Keratinocyte (primary cell): ENCODE measurements around the gene ADCY10.

Source experiments
- EZH2 ChIP-seq: IDR thresholded peaks from one replicate; pipeline ENCODE4 v1.6.1; 2012; ENCODE audit warnings: inconsistent platforms, mild to moderate bottlenecking, low read length, moderate library complexity
- TF ChIP-seq, protein P1 (sequence below), 3 experiments: IDR thresholded peaks in 1 of 3; conservative IDR thresholded peaks in 1 of 3; optimal IDR thresholded peaks in 1 of 3; 2 replicates in 2 of 3; 3 replicates in 1 of 3; pipeline versions ENCODE3 to v1.5.1; 2011; ENCODE audit warnings: low read length in 3 of 3, mild to moderate bottlenecking in 3 of 3, moderate library complexity in 2 of 3, control low read depth in 1 of 3, inconsistent platforms in 1 of 3; ENCODE audit not compliant: insufficient read depth in 2 of 3; ENCODE audit errors: extremely low read depth in 1 of 3

DNA sequence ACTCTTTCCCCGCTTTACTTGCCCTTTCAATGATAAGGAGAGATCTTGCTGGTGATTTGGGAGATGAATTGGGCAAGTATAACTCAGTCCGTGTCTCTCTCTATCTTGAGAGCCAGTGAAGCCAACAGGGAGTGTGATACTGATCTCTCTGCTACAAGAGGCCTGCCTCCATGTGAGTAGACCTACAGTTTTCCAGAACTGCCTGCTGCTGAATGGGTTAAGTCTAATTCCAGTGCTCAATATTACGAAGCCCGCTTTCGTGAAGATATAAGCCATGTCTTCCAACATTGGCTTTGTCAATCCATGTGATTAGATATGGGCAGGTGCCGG, 92.6 kb downstream of the ADCY10 start:
- TF ChIP-seq EZH2: no peak
- TF ChIP-seq, protein P1, sequence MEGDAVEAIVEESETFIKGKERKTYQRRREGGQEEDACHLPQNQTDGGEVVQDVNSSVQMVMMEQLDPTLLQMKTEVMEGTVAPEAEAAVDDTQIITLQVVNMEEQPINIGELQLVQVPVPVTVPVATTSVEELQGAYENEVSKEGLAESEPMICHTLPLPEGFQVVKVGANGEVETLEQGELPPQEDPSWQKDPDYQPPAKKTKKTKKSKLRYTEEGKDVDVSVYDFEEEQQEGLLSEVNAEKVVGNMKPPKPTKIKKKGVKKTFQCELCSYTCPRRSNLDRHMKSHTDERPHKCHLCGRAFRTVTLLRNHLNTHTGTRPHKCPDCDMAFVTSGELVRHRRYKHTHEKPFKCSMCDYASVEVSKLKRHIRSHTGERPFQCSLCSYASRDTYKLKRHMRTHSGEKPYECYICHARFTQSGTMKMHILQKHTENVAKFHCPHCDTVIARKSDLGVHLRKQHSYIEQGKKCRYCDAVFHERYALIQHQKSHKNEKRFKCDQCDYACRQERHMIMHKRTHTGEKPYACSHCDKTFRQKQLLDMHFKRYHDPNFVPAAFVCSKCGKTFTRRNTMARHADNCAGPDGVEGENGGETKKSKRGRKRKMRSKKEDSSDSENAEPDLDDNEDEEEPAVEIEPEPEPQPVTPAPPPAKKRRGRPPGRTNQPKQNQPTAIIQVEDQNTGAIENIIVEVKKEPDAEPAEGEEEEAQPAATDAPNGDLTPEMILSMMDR (optimal IDR thresholded peaks at IDR 0.05 in 1 of 3, IDR thresholded peaks at IDR 0.05 in 1 of 3, conservative IDR thresholded peaks at IDR 0.05 in 1 of 3; ENCODE audit: extremely low read depth in 1 of 3, insufficient read depth in 2 of 3, low read length in 3 of 3): no peak
